GM23338 (cell line): ENCODE data around the gene PAK4. TPM values are rescaled to one million over a fixed set of nuclear protein-coding genes. Genes with fewer than 3 reads are reported as not detected.
A peak's percentile ranks its signal among the peaks of the same experiment; 100 is the strongest.

Source experiments
- ATAC-seq: fragments of 200-7000 bp; cut with Tn5 transposase; 3 replicates; pipeline ENCODE4 v1.9.1; 2020
- DNase-seq: peaks from one replicate; pipeline ENCODE4 v3.0.0-alpha.2; 2015; ENCODE audit warnings: low spot score
- H2AFZ ChIP-seq: fragments of 200-600 bp; sonication (generic); 2 replicates; pipeline ENCODE4 v1.8.0; 2016; ENCODE audit warnings: antibody characterized with exemption, mild to moderate bottlenecking, moderate library complexity
- H3F3A ChIP-seq: fragments of 200-600 bp; sonication (generic); replicated peaks from 2 replicates; pipeline ENCODE4 v1.8.0; 2017; ENCODE audit warnings: antibody characterized with exemption, mixed run types, low read depth
- H3K27ac ChIP-seq: fragments of 200-600 bp; sonication (generic); 2 replicates; pipeline ENCODE4 v1.6.1; 2016; ENCODE audit warnings: low read depth
- H3K27me3 ChIP-seq: fragments of 200-600 bp; sonication (generic); 2 replicates; pipeline ENCODE4 v1.8.0; 2016; ENCODE audit warnings: mild to moderate bottlenecking, mixed run types, moderate library complexity; ENCODE audit not compliant: insufficient read depth
- H3K36me3 ChIP-seq: fragments of 200-600 bp; sonication (generic); 2 replicates; pipeline ENCODE4 v1.8.0; 2016; ENCODE audit warnings: mild to moderate bottlenecking; ENCODE audit not compliant: insufficient read depth
- H3K4me1 ChIP-seq: fragments of 200-600 bp; sonication (generic); 2 replicates; pipeline ENCODE4 v1.8.0; 2016; ENCODE audit warnings: mild to moderate bottlenecking, moderate library complexity; ENCODE audit not compliant: insufficient read depth
- H3K4me2 ChIP-seq: fragments of 200-600 bp; sonication (generic); 2 replicates; pipeline ENCODE4 v1.7.1; 2017; ENCODE audit warnings: mixed run types
- H3K4me3 ChIP-seq: fragments of 200-600 bp; sonication (generic); 2 replicates; pipeline ENCODE4 v1.6.1; 2016; ENCODE audit warnings: mixed run types
- H3K79me2 ChIP-seq: fragments of 200-600 bp; sonication (generic); replicated peaks from 2 replicates; pipeline ENCODE4 v1.8.0; 2017; ENCODE audit warnings: mild to moderate bottlenecking; ENCODE audit not compliant: insufficient read depth
- H3K9me2 ChIP-seq: fragments of 200-600 bp; sonication (generic); 2 replicates; pipeline ENCODE4 v1.8.0; 2017; ENCODE audit not compliant: insufficient read depth
- H4K20me1 ChIP-seq: fragments of 200-600 bp; sonication (generic); replicated peaks from 2 replicates; pipeline ENCODE4 v1.8.0; 2017; ENCODE audit warnings: mild to moderate bottlenecking; ENCODE audit not compliant: insufficient read depth
- H3K27ac Mint-ChIP-seq: 2 replicates; pipeline ENCODE4 v1.8.0; 2020; ENCODE audit warnings: inconsistent platforms, mild to moderate bottlenecking, moderate library complexity, mixed read lengths
- H3K27me3 Mint-ChIP-seq: 3 replicates; pipeline ENCODE4 v1.8.0; 2022; ENCODE audit warnings: low read depth, mild to moderate bottlenecking, moderate library complexity, mixed read lengths, inconsistent platforms; ENCODE audit not compliant: insufficient read depth, poor library complexity
- H3K36me3 Mint-ChIP-seq: 3 replicates; pipeline ENCODE4 v1.8.0; 2021; ENCODE audit warnings: low read depth, mild to moderate bottlenecking, inconsistent platforms, moderate library complexity, mixed read lengths
- H3K4me1 Mint-ChIP-seq: 3 replicates; pipeline ENCODE4 v1.8.0; 2020; ENCODE audit warnings: mild to moderate bottlenecking, inconsistent platforms, mixed read lengths
- H3K4me3 Mint-ChIP-seq: 3 replicates; pipeline ENCODE4 v1.8.0; 2021; ENCODE audit warnings: moderate library complexity, mild to moderate bottlenecking, inconsistent platforms, mixed read lengths
- H3K9me3 Mint-ChIP-seq: 3 replicates; pipeline ENCODE4 v1.8.0; 2020; ENCODE audit warnings: moderate library complexity, mild to moderate bottlenecking, inconsistent platforms, mixed read lengths
- CREB1 ChIP-seq: fragments of 250-450 bp; sonication (Bioruptor Pico); IDR thresholded peaks from 2 replicates; pipeline ENCODE4 v1.5.0; 2020; ENCODE audit warnings: low read depth, mild to moderate bottlenecking, moderate library complexity
- EZH2 ChIP-seq: fragments of 200-600 bp; sonication (generic); IDR thresholded peaks from one replicate; pipeline ENCODE4 v1.8.0; 2017; ENCODE audit warnings: antibody characterized with exemption, mild to moderate bottlenecking, low read depth; ENCODE audit not compliant: unreplicated experiment
- EZH2phosphoT487 ChIP-seq: fragments of 200-600 bp; sonication (generic); IDR thresholded peaks from one replicate; pipeline ENCODE4 v1.8.1; 2018; ENCODE audit warnings: antibody characterized with exemption; ENCODE audit not compliant: unreplicated experiment
- JUNB ChIP-seq: IDR thresholded peaks from one replicate; pipeline ENCODE4 v1.6.1; 2016; ENCODE audit warnings: antibody characterized with exemption; ENCODE audit not compliant: unreplicated experiment
- NANOG ChIP-seq: IDR thresholded peaks from 2 replicates; pipeline ENCODE4 v1.6.1; 2016; ENCODE audit warnings: antibody characterized with exemption, borderline replicate concordance
- POLR2AphosphoS5 ChIP-seq: IDR thresholded peaks from 2 replicates; pipeline ENCODE4 v1.6.1; 2016; ENCODE audit warnings: antibody characterized with exemption, low read depth
- STAT1 ChIP-seq: IDR thresholded peaks from one replicate; pipeline ENCODE4 v1.6.1; 2016; ENCODE audit warnings: antibody characterized with exemption; ENCODE audit not compliant: unreplicated experiment
- ZNF114 ChIP-seq: fragments of 250-450 bp; sonication (Bioruptor Pico); IDR thresholded peaks from 2 replicates; pipeline ENCODE4 v1.5.0; 2020; ENCODE audit warnings: mild to moderate bottlenecking, moderate library complexity
- ZNF331 ChIP-seq: fragments of 250-450 bp; sonication (Bioruptor Pico); IDR thresholded peaks from 2 replicates; pipeline ENCODE4 v1.5.0; 2020; ENCODE audit warnings: low read depth, mild to moderate bottlenecking, moderate library complexity
- polyA plus RNA-seq: library from polyadenylated mRNA; unstranded; fragments of >200 nt; fragmentation: Nextera tagmentation; extraction: Ambion mirVana; gene quantifications from 2 replicates; pipeline ENCODE4 v1.2.1, GENCODE V29; 2016
- total RNA-seq: library from RNA; depleted of rRNA; stranded (reverse); fragments of >200 nt; shearing (Covaris generic); gene quantifications from 2 replicates; pipeline ENCODE4 v1.2.3, GENCODE V29; 2014
- TF ChIP-seq, protein P1 (sequence below): fragments of 250-450 bp; sonication (Bioruptor Pico); IDR thresholded peaks from 2 replicates; pipeline ENCODE4 v1.5.0; 2020; ENCODE audit warnings: mild to moderate bottlenecking, moderate library complexity
- TF ChIP-seq, protein P2 (sequence below): IDR thresholded peaks from 2 replicates; pipeline ENCODE4 v1.6.1; 2016; ENCODE audit warnings: antibody characterized with exemption
- TF ChIP-seq, protein P3 (sequence below), 2 experiments: fragments of 200-600 bp in 1 of 2; sonication (generic) in 1 of 2; conservative IDR thresholded peaks; 2 replicates each; pipeline versions ENCODE4 v1.5.1 to v1.6.1; 2016 to 2017; ENCODE audit warnings: antibody characterized with exemption in 2 of 2, low read depth in 2 of 2, mild to moderate bottlenecking in 2 of 2, moderate library complexity in 1 of 2
- TF ChIP-seq, protein P4 (sequence below): IDR thresholded peaks from one replicate; pipeline ENCODE4 v1.6.1; 2018; ENCODE audit warnings: antibody characterized with exemption; ENCODE audit not compliant: unreplicated experiment

Gene PAK4
- total and polyA plus RNA-seq, 2 experiments from 2014 or later, result 28.7 to 35.4 TPM

DNA sequence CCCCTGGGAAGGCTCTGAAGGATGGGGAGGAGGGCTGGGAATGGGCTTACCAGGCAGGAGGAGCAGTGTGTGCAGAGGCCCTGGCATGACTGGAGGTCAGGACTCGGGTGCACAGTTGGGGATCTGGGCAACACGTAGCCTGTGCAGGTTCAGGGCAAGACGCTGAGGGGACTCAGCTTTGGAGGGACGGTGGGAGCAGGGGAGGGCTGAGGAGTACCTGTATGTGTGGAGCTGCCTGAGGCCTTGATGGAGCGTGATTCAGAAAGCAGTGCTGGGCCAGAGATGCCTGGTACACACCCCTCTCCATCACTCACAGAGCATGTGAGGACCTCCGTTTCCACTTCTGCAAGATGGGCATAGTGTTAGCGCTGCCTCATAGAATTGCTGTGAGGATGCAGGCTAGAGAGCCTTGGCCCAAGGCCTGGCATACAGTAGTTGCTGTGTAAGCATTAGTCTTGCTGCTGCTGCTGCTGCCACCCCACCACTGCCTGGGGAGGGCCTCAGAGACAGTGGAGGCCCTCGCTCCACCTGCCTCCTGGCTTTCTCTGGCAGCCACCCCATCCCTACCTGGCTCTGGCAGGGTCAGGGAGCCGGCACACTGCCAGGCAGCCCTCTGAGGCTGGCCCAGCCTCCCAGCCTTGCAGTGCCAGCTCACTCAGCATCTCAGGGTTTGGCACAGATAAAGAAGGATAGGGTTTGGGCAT, 2.4 kb downstream of the PAK4 start:
- H2AFZ ChIP-seq, result no peak overlapping the region
- H3K4me3 ChIP-seq, result no peak overlapping the region
- H3K9me2 ChIP-seq, result no peaks in the 10 kb centered on the region
- H3K27ac Mint-ChIP-seq, result 0 out of 2 replicates have a peak overlapping the region, but pooled peaks have one; percentile 80
- H3K4me3 Mint-ChIP-seq, result no peak overlapping the region; the same call in 2 of the 3 replicates
- no peaks in the 10 kb centered on the region for H3K36me3 Mint-ChIP-seq
- no peaks in the 10 kb centered on the region for H3K36me3 ChIP-seq
- no peak overlapping the region for H3K4me2 ChIP-seq
- H3K27me3 Mint-ChIP-seq, result peaks cover 20% of the 10 kb centered on the region
- H3F3A ChIP-seq, result no peaks in the 10 kb centered on the region; the same call in 1 of the 2 replicates
- no peak overlapping the region for H3K27ac ChIP-seq
- H4K20me1 ChIP-seq, result peaks cover 15% of the 10 kb centered on the region
- TF ChIP-seq, protein P1, sequence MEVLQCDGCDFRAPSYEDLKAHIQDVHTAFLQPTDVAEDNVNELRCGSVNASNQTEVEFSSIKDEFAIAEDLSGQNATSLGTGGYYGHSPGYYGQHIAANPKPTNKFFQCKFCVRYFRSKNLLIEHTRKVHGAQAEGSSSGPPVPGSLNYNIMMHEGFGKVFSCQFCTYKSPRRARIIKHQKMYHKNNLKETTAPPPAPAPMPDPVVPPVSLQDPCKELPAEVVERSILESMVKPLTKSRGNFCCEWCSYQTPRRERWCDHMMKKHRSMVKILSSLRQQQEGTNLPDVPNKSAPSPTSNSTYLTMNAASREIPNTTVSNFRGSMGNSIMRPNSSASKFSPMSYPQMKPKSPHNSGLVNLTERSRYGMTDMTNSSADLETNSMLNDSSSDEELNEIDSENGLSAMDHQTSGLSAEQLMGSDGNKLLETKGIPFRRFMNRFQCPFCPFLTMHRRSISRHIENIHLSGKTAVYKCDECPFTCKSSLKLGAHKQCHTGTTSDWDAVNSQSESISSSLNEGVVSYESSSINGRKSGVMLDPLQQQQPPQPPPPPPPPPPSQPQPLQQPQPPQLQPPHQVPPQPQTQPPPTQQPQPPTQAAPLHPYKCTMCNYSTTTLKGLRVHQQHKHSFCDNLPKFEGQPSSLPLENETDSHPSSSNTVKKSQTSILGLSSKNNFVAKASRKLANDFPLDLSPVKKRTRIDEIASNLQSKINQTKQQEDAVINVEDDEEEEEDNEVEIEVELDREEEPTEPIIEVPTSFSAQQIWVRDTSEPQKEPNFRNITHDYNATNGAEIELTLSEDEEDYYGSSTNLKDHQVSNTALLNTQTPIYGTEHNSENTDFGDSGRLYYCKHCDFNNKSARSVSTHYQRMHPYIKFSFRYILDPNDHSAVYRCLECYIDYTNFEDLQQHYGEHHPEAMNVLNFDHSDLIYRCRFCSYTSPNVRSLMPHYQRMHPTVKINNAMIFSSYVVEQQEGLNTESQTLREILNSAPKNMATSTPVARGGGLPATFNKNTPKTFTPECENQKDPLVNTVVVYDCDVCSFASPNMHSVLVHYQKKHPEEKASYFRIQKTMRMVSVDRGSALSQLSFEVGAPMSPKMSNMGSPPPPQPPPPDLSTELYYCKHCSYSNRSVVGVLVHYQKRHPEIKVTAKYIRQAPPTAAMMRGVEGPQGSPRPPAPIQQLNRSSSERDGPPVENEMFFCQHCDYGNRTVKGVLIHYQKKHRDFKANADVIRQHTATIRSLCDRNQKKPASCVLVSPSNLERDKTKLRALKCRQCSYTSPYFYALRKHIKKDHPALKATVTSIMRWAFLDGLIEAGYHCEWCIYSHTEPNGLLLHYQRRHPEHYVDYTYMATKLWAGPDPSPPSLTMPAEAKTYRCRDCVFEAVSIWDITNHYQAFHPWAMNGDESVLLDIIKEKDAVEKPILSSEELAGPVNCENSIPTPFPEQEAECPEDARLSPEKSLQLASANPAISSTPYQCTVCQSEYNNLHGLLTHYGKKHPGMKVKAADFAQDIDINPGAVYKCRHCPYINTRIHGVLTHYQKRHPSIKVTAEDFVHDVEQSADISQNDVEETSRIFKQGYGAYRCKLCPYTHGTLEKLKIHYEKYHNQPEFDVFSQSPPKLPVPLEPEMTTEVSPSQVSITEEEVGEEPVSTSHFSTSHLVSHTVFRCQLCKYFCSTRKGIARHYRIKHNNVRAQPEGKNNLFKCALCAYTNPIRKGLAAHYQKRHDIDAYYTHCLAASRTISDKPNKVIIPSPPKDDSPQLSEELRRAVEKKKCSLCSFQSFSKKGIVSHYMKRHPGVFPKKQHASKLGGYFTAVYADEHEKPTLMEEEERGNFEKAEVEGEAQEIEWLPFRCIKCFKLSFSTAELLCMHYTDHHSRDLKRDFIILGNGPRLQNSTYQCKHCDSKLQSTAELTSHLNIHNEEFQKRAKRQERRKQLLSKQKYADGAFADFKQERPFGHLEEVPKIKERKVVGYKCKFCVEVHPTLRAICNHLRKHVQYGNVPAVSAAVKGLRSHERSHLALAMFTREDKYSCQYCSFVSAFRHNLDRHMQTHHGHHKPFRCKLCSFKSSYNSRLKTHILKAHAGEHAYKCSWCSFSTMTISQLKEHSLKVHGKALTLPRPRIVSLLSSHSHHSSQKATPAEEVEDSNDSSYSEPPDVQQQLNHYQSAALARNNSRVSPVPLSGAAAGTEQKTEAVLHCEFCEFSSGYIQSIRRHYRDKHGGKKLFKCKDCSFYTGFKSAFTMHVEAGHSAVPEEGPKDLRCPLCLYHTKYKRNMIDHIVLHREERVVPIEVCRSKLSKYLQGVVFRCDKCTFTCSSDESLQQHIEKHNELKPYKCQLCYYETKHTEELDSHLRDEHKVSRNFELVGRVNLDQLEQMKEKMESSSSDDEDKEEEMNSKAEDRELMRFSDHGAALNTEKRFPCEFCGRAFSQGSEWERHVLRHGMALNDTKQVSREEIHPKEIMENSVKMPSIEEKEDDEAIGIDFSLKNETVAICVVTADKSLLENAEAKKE, result no peak
- TF ChIP-seq, protein P2, sequence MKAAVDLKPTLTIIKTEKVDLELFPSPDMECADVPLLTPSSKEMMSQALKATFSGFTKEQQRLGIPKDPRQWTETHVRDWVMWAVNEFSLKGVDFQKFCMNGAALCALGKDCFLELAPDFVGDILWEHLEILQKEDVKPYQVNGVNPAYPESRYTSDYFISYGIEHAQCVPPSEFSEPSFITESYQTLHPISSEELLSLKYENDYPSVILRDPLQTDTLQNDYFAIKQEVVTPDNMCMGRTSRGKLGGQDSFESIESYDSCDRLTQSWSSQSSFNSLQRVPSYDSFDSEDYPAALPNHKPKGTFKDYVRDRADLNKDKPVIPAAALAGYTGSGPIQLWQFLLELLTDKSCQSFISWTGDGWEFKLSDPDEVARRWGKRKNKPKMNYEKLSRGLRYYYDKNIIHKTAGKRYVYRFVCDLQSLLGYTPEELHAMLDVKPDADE, result no peak
- TF ChIP-seq STAT1, result no peak
- TF ChIP-seq, protein P3, sequence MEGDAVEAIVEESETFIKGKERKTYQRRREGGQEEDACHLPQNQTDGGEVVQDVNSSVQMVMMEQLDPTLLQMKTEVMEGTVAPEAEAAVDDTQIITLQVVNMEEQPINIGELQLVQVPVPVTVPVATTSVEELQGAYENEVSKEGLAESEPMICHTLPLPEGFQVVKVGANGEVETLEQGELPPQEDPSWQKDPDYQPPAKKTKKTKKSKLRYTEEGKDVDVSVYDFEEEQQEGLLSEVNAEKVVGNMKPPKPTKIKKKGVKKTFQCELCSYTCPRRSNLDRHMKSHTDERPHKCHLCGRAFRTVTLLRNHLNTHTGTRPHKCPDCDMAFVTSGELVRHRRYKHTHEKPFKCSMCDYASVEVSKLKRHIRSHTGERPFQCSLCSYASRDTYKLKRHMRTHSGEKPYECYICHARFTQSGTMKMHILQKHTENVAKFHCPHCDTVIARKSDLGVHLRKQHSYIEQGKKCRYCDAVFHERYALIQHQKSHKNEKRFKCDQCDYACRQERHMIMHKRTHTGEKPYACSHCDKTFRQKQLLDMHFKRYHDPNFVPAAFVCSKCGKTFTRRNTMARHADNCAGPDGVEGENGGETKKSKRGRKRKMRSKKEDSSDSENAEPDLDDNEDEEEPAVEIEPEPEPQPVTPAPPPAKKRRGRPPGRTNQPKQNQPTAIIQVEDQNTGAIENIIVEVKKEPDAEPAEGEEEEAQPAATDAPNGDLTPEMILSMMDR (conservative IDR thresholded peaks at IDR 0.05; ENCODE audit: low read depth in 2 of 2), result no peak
- TF ChIP-seq EZH2phosphoT487, result no peak
- TF ChIP-seq NANOG, result no peak
- no peak for TF ChIP-seq EZH2
- TF ChIP-seq CREB1 (CRISPR knock-in tag), result no peak
- TF ChIP-seq, protein P4, sequence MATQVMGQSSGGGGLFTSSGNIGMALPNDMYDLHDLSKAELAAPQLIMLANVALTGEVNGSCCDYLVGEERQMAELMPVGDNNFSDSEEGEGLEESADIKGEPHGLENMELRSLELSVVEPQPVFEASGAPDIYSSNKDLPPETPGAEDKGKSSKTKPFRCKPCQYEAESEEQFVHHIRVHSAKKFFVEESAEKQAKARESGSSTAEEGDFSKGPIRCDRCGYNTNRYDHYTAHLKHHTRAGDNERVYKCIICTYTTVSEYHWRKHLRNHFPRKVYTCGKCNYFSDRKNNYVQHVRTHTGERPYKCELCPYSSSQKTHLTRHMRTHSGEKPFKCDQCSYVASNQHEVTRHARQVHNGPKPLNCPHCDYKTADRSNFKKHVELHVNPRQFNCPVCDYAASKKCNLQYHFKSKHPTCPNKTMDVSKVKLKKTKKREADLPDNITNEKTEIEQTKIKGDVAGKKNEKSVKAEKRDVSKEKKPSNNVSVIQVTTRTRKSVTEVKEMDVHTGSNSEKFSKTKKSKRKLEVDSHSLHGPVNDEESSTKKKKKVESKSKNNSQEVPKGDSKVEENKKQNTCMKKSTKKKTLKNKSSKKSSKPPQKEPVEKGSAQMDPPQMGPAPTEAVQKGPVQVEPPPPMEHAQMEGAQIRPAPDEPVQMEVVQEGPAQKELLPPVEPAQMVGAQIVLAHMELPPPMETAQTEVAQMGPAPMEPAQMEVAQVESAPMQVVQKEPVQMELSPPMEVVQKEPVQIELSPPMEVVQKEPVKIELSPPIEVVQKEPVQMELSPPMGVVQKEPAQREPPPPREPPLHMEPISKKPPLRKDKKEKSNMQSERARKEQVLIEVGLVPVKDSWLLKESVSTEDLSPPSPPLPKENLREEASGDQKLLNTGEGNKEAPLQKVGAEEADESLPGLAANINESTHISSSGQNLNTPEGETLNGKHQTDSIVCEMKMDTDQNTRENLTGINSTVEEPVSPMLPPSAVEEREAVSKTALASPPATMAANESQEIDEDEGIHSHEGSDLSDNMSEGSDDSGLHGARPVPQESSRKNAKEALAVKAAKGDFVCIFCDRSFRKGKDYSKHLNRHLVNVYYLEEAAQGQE, result no peak
- TF ChIP-seq ZNF331 (CRISPR knock-in tag), result no peak
- no peak for TF ChIP-seq JUNB
- TF ChIP-seq ZNF114 (CRISPR knock-in tag), result no peak
- TF ChIP-seq POLR2AphosphoS5, result no peak
- no peaks in the 10 kb centered on the region for H3K9me3 Mint-ChIP-seq
- ATAC-seq (no peak), DNase-seq (no peak)
- no peaks in the 10 kb centered on the region for H3K27me3 ChIP-seq
- H3K4me1 Mint-ChIP-seq, result peaks cover 57% of the 10 kb centered on the region
- H3K79me2 ChIP-seq, result peaks cover 68% of the 10 kb centered on the region
- peaks cover 39% of the 10 kb centered on the region for H3K4me1 ChIP-seq
